SKM-1 (cell line): ENCODE measurements around the gene PLEK.
"Not testable (repeated sequence)": the region's sequence is repeated elsewhere in the genome, so short reads cannot be mapped to it uniquely, and the experiment has no call there.

Experiments used
- DNase-seq: peaks from one replicate; lab custom pipeline; 2025; ENCODE audit not compliant: unreplicated experiment; lab: John Stamatoyannopoulos, UW

PLEK gene

DNA sequence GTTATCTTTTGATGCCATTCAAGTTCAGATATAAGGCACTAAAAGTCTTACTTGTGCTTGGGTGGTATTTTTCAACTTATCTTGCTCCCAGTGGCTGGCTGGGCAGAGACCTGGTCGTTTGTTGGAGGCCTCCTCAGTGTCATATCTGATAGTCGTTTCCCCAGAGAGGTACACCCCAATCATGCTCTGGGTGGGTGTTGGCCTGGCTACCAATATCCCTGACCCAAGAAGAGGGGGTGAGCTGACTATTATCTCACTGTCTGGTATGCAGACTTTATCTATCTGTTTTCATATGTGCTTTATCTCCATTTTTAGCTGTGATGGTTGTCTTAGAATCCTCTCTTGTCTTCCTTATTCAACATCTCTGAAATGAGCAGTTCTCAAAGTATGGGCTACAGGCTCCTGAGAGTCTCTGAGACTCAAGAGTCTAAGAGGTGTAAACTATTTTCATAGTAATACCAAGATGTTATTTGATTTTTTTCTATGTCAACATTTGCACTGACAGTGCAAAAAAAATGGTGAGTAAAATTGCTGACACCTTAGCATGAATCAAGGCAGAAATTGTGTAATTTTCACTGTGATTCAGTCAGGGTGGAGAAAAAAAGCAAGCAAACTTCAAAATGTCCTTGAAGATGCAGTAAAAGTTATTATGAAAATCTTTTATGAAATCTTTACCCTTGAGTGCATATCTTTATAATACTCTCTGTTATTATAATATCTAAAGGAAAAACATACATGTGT lies 12.3 kb upstream of the PLEK start:
- no peak for DNase-seq

DNA sequence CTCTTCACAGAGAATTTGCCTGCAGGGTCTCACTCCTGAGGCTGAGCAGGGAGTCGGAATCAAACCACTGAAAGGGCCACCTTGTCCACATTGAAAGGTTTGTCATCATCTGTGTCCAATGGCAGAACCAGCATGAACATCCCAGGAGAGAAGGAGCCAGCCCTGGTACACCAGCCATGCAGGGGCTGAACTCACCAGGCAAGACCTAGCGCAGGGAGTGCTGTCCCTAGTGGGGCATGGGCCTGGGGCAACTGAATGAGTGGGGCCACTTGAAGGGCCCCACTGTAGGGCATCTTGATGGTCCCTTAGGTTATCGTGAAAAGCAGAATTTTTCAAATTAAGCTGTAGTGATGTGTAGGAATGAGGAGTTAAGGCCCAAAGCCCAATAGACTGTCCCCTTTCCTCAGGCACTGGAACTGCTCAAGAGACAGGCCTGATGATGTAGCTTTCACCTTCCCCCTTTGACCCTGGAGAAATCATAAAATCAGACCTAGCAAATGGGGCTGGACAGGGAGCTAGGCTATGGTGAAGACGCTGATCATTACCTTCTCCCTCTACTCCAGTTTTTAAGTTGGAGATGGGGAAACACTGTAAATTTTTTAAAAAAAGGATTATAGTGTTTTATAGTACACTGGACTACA lies 8.4 kb upstream of the PLEK start:
- DNase-seq, result no peak

DNA sequence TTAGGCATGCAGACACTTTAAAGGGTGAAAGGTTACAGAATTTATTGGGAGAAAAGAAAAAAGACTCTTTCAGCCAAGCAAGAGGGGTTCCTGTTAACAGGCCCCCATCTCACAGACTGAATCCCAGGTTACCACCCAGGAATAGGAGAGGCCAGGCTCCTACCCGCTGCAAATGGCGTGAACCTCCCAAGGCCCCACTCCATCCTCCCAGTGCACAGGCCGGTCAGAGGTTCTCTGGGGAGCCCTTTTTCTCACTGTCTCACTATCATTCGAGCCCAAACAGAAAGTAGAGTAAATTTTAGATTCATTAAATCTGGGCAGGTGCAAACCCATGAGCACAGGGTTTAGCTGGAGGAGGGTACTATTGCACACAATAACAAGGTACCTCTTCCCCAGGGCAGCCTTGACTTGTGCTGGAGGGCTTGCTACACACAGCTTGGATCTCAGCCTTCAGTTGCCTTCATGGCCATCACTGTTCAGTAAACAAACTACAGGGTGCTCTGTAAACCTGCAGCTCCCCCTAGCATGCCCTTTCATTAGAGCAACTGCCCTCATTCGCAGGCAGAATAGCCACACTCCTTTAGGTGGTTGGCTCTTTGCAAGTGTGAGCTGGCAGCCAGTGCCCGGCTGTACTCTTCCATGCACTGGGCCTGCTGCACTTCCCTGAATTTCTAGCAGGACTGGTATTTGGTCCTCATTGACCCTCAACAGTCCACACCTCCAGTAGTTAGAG lies 7.3 kb upstream of the PLEK start:
- DNase-seq, result no peak

DNA sequence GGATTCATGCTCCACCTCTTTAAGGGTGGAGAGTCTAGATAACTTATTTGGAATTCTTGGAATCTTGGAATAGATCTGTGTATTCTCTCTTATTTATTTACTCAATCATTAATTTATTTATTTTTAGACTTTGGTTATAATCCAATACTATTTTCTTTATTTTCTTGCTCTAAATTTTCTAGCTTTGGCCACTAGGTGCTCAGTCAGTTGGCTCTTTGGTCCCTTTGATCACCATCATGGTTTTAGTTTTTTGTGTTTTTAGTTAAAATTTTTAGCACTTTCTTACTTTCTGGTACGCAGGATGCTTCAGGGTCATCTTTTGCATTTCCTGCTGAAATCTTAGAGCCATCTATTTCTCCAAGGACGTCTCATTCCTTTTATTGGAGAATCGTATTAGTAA lies 5.2 kb upstream of the PLEK start:
- no peak for DNase-seq

DNA sequence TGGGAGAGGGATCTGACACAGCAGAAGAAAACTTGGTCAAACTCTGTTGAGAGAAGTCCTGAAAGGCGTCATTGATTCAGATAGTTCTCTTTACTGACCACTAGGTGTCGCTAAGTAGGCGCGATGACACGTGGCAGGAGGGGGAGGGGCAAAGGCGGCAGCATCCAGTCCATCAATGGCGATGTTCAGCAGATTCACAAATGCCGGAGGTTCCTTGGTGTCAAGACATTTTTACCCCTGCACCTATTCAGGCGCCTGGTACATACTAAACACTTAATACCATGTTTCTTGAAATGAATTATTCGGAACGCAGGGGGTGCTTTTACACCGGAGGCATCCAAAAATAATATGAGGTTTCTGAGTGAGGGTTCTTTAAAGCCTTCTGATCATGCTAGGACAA lies 3.0 kb upstream of the PLEK start:
- peak; percentile 86 for DNase-seq

DNA sequence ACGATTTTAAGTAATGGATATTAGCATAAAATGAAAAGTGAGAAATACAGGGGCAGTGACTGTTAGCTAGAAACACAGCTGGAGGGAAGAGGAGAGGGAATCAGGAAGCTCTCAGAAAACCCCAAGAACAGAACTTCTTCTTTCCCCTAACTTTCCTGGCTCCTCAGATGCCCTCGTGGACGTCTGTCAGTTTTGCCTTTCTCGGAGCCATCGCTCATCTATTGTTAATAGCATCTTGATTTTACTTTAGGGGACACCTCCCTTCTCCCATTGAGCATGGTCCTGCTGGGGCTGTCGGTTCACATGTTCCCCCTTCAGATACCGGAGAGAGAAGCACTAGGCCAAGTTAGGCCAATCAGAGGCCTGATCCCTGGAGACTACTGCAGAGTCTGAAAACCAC lies 2.3 kb upstream of the PLEK start:
- peak; percentile 27 for DNase-seq

DNA sequence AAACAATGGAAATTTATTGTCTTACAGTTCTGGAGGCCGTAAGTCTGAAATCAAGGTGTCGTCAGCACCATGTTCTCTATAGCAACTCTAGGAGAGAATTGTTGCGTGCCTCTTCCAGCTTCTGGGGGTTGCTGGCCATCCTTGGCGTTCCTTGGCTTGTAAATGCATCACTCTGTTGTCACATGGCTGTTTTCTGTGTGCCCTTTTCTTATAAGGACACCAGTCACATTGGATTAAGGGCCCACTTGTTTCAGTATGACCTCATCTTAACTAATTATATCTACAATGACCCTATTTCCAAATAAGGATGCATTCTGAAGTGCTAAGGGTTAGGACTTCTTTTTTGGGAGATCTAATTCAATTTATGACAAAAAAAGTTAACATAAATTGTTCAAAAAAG lies 1.4 kb upstream of the PLEK start:
- DNase-seq, result no peak

DNA sequence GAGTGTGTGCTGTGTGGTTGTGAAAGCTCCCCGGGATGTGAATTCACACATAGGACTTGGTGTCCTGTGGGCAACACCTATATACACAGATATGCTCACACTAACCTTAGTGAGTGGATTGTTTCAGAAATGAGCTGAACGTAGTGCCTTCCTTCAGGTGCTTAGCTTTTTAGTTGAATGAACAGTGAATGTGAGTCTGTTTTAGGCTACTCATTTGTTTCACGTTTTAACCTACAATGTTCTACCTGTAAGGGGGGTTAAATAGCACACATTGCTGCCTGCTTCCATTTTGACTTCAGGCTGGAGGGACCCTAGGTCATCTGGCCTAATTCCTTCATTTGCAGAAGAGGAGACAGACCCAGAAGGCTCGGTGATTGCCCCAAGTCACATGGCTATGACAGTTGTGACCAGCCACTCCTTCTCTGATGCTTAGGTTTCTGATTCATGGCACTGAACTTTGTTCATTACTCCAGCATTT lies 1.0 kb downstream of the PLEK start:
- no peak for DNase-seq

DNA sequence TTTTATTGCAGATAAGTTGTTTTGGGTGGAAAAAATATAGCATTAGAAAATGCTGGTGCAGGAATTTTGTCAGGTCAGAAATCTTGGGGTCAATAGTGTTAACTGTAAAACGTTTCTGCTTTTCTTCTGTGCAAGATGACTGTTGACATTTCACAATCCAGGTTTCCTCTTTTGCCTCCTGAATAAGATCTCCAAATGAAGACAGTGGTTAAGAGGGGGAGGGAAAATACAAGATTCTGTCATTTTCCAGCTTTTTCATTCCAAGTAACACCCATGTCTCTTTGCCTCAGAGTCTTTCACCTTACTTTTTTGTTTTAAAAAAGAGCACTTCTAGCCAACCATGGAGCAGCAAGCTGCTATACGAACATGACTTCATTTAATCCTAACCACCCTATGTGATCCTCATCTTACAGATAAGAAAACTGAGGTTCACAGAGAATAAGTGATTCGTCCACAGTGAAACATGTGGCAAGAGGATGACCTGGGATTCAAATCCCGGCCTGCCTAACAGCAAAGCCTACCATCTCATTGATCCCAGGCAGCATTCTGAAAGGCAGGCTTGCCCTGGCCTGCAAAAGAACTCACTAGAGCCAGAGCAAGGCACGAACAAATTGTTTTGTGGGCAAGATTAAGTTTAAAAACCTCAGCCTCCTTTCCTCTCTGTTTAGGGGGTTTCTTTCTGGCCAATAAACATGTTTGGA lies 3.0 kb downstream of the PLEK start:
- DNase-seq, result peak; percentile 81

DNA sequence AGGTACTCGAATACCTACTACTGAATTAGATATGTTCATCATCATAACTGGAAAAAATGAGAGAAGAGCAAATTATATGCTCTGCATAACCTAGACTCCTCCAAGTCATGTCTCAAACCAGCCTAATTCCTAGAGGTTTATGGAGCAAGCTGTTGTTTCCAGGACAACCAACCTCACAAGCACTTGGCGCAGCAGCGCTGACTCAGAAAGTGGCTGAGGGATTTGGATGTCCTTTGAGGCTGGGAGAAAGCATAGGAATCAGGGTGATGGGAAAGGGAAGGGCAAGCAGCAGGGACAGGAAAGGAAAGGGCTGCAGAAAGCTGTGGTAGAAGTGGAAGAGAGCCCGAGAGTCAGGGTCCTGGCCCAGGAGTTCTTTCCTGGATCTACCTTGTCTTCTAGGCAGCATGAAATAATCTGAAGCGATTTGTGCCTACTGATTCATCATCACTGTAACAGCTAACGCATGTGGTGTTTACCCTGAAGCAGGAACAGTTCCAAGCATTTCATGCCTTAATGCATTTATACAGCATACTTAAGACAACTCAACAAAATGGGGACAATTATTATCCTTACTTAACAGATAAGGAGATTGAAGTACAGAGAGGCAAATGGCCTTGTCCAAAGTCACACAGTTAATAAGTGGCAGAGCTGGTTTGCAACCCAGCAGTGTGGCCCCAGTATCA lies 3.7 kb downstream of the PLEK start:
- DNase-seq, result no peak

DNA sequence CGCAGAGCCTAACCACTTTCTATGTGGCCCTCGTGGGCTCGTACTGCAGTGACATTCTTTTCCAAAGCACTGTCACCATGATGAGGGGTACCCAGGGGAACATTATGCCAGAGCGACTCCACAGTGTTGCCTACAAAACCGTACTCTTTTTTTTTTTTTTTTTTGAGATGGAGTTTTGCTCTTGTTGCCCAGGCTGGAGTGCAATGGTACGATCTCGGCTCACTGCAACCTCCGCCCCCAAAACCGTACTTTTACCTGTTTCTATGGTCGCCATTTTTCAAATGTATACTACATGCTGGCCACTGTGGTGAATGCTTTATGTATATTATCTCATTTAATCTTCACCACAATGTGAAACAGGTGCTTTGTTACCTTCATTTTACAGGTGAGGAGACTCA lies 4.3 kb downstream of the PLEK start:
- no peak for DNase-seq

DNA sequence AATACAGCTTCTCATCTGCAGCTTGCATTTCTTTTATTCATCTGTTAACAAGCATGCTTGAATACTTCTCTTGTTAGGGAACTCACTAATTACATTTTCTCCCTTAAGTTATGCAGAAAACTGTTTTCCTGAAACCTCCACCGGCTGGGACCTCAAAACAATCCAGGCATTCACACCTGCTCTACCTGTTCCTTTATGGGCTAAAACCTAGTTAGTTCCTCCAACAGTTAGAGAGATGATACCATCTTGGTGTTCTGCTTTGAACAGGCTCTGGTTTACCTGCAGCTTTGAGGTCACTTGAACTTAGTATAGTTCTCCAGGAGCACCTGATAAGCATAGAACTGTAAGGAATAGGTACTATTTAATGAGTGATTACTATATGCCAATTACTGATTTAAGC lies 6.1 kb downstream of the PLEK start:
- DNase-seq, result no peak

DNA sequence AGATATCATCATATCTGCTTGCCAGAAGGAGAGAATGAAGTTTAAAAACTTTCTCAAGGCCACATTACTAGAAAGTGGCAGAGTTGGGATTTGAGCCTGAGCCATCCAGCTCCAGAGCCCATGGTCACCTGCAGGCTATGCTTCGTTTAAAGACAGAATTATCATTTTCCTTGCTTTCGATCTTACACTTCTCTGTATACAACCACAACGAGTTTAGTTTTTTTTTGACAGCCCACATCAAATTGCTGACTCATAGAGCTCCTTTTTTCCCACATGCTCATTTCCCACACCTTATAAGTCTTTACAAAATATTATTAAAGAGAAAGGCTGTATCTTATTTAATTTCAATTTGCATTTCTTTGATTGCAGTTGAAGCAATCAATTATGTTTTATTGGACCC lies 6.5 kb downstream of the PLEK start:
- DNase-seq, result no peak

DNA sequence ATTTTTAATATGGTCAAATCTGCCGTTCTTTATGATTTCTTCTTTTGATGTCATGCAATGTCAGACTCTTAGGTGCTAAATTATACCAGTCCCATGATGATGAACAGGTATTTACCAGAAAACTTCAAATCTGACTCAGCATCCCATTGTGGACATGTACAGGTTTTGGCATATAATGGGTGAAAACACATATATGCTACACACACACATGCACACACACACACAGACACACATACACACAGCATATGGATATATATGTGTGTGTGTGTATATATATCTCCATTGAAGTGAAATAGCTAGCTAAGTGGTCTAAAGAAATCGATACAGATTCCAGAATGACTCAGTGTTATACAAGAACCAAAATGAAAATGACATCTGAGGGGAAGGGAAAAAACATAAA lies 7.4 kb downstream of the PLEK start:
- no peak for DNase-seq

DNA sequence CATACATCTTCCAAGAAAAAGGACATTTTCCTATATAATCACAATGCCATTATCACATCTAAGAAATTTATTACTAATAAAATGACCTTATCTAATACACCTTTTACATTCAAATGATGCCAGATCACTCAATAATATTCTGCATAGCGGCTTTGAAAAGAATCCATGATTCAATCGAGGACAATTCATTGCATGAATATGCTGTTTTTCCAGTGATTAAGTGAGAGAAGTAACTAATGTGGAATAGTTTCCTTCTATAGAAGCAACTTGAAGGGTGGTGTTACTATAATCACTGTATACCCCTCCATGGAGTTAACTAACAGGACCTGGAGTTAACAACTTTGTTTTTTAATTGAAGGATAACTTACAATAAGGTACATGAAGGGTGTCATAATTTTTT lies 9.1 kb downstream of the PLEK start:
- DNase-seq, result no peak

DNA sequence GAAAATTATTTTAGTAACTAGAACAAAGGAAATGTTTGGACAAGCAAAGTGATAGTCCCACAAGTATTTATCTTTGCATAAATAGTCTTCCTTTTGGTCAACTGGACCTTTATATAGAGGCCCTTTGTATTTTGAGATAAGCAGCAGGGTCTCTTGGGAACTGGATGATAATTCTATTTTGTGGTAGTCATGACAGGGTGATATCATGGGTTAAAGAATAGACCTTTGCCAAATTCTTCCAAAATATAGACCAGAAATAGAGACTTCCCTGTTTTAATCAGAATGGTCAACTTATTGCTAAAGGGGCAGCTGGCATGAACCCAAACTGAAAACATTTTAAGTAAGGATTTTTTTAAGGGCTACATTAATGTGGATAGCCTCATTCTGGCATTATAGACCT lies 10.5 kb downstream of the PLEK start:
- DNase-seq, result no peak

DNA sequence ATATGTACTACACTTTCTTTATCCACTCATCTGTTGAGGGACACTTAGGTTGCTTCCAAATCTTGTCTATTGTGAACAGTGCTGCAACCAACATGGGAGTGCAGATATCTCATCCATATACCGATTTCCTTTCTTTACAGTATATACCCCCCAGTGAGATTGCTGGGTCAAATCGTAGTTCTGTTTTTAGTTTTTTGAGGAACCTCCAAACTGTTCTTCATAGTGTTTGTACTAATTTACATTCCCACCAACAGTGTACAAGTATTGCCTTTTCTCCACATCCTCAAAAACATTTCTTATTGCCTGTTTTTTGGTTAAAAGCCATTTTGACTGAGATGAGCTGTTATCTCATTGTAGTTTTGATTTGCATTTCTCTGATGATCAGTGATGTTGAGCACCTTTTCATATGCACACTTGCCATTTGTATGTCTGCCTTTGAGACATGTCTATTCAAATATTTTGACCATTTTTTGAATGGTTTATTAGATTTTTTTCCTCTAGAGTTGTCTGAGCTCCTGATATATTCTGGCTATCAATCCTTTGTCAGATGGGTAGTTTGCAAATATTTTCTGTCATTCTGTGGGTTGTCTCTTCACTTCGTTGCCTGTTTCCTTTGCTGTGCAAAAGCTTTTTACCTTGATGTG lies 12.2 kb downstream of the PLEK start:
- no peak for DNase-seq

DNA sequence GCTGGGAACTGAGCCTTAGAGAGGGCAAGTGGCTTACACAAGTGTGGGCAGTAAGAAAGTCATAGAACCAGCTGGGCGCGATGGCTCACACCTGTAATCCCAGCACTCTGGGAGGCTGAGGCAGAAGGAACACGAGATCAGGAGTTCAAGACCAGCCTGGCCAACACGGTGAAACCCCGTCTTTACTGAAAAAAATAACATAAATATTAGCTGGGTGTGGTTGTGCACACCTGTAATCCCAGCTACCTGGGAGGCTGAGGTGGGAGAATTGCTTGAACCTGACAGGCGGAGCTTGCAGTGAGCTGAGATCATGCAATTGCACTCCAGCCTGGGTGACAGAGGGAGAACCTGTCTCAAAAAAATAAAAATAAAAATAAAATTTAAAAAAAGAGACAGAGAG lies 13.7 kb downstream of the PLEK start:
- DNase-seq, result not testable (repeated sequence)

DNA sequence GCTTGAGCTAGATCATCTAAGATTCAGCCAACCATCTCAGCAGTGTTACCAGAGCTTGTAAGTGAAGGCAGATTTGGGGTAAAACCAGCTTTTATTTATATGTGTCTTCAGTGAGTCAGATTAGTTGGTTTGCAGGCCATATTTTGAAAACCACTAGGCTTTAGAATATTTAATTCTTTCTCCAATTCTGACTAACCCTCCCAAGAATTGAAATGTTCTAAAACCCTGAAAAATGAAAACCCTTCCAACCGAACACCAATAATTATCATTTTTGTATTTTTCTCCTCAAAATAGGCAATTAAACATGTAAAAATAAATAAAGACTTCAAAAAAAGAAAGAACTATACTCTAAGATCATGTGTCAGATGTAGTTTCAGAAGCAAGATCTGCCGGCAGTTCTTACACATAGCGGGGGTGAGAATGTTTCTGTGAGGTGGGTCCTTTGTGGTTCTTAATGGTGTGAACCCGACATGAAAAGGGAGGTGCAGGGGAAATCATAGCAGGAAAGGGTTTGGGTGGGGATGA lies 14.2 kb downstream of the PLEK start:
- DNase-seq, result no peak

DNA sequence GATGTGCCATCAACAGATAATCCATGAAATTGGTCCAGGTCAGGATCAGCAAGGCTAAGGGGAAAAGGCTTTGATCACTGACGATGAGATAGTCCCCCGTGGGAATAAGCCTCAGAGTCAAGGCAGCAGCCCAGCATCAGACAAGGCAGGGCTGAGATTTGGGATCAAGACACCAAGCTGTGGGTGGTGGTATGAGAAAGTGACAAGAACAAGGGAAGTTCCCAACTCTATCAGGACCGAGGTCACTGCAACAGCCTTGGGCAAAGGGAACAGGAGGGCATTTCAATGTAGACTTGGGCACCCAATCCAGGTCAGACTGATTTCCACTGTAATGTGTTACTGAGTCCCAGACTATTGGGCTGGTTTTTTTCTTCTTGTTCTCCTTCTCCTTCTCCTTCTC lies 18.7 kb downstream of the PLEK start:
- no peak for DNase-seq
